HepG2 (cell line): ENCODE measurements around the gene CD68. TPM values are rescaled to one million over a fixed set of nuclear protein-coding genes. Genes with fewer than 3 reads are reported as not detected.

Experiments
- DRAP1 ChIP-seq: IDR thresholded peaks from 2 replicates; pipeline ENCODE4 v1.6.1; 2016; ENCODE audit warnings: missing genetic modification reagents, missing compliant biosample characterization
- ETS1 ChIP-seq: sonication (generic); formaldehyde crosslinking; IDR thresholded peaks from 2 replicates; pipeline ENCODE4 v1.4.0; 2020; ENCODE audit warnings: missing genetic modification reagents
- HDAC6 ChIP-seq: fragments of 200-600 bp; sonication (generic); IDR thresholded peaks from 2 replicates; pipeline ENCODE4 v1.7.0; 2017; ENCODE audit warnings: mild to moderate bottlenecking, antibody characterized with exemption, low read length, low read depth
- IRF2 ChIP-seq: IDR thresholded peaks from 2 replicates; pipeline ENCODE4 v1.6.1; 2018; ENCODE audit warnings: missing genetic modification reagents, missing compliant biosample characterization
- KDM5B ChIP-seq: sonication (generic); formaldehyde crosslinking; IDR thresholded peaks from 2 replicates; pipeline ENCODE4 v1.4.0; 2020; ENCODE audit warnings: missing genetic modification reagents, mild to moderate bottlenecking, borderline replicate concordance
- MED8 ChIP-seq: sonication (generic); formaldehyde crosslinking; IDR thresholded peaks from 2 replicates; pipeline ENCODE4 v1.8.1; 2023; ENCODE audit warnings: mild to moderate bottlenecking, missing genetic modification reagents; ENCODE audit not compliant: insufficient replicate concordance
- RXRB ChIP-seq: IDR thresholded peaks from 2 replicates; pipeline ENCODE4 v1.6.1; 2016; ENCODE audit warnings: borderline replicate concordance, missing genetic modification reagents, missing compliant biosample characterization
- SATB2 ChIP-seq: sonication (generic); formaldehyde crosslinking; IDR thresholded peaks from 2 replicates; pipeline ENCODE4 v1.5.0; 2020; ENCODE audit warnings: missing genetic modification reagents
- SIX4 ChIP-seq: sonication (generic); formaldehyde crosslinking; IDR thresholded peaks from 2 replicates; pipeline ENCODE4 v1.4.0; 2020; ENCODE audit warnings: missing genetic modification reagents
- SNAPC2 ChIP-seq: sonication (generic); formaldehyde crosslinking; IDR thresholded peaks from 2 replicates; pipeline ENCODE4 v1.8.1; 2022; ENCODE audit warnings: mild to moderate bottlenecking, missing genetic modification reagents
- TEF ChIP-seq: sonication (generic); formaldehyde crosslinking; IDR thresholded peaks from 2 replicates; pipeline ENCODE4 v1.5.0; 2020; ENCODE audit warnings: missing genetic modification reagents
- TFAP4 ChIP-seq: sonication (generic); IDR thresholded peaks from 2 replicates; pipeline ENCODE4 v1.6.1; 2016; ENCODE audit warnings: low read depth, borderline replicate concordance
- ZMAT5 ChIP-seq: sonication (generic); formaldehyde crosslinking; IDR thresholded peaks from 2 replicates; pipeline ENCODE4 v1.5.0; 2020; ENCODE audit warnings: mild to moderate bottlenecking, low read depth, missing genetic modification reagents, borderline replicate concordance
- ZNF318 ChIP-seq: sonication (generic); formaldehyde crosslinking; IDR thresholded peaks from 2 replicates; pipeline ENCODE4 v1.4.0; 2020; ENCODE audit warnings: mild to moderate bottlenecking, missing genetic modification reagents
- ZNF558 ChIP-seq: sonication (generic); formaldehyde crosslinking; IDR thresholded peaks from 2 replicates; pipeline ENCODE4 v1.9.0; 2022; ENCODE audit warnings: mild to moderate bottlenecking, missing genetic modification reagents, borderline replicate concordance
- polyA plus RNA-seq, 8 experiments: library from polyadenylated mRNA; depleted of rRNA in 3 of 8; stranded (reverse) in 7 of 8; unstranded in 1 of 8; fragments of >200 nt; fragmentation: Illumina TruSeq in 4 of 8; extraction: Trizol in 4 of 8; gene quantifications; 2 replicates each; pipeline versions ENCODE4 v1.2.1 to v1.2.3, GENCODE V29; 2011 to 2016; ENCODE audit warnings: low read depth in 4 of 8, missing spikeins in 1 of 8, mixed read lengths in 1 of 8; ENCODE audit not compliant: insufficient read depth in 1 of 8
- total RNA-seq, 5 experiments: library from RNA; depleted of rRNA; stranded (reverse); fragments of >200 nt; fragmentation: Illumina TruSeq; extraction: Trizol; gene quantifications; 2 replicates each; pipeline ENCODE4 v1.2.3, GENCODE V29; 2016; ENCODE audit warnings: low read depth in 1 of 5

Gene CD68
- total and polyA plus RNA-seq, 2 of the 13 experiments (the other 11 are each of a cell fraction or from before 2014, with no cell fraction given): 10.3 to 104 TPM

- TF ChIP-seq ZNF318 (CRISPR knock-in tag) (peak; percentile 99), IRF2 (CRISPR knock-in tag) (peak; percentile 75), TFAP4 (peak; percentile 86), DRAP1 (CRISPR knock-in tag) (peak; percentile 71; the same call in 1 of the 2 replicates), RXRB (CRISPR knock-in tag) (peak; percentile 51; the same call in 1 of the 2 replicates), TEF (CRISPR knock-in tag) (no peak), MED8 (CRISPR knock-in tag) (peak; percentile 74), SIX4 (CRISPR knock-in tag) (no peak), SNAPC2 (CRISPR knock-in tag) (no peak), HDAC6 (no peak), ZNF558 (CRISPR knock-in tag) (peak; percentile 56; the same call in 1 of the 2 replicates), KDM5B (CRISPR knock-in tag) (peak; percentile 65; the same call in 1 of the 2 replicates), ETS1 (CRISPR knock-in tag) (no peak), SATB2 (no peak; the same call in 1 of the 2 replicates), ZMAT5 (no peak)
Measured at GRCh38 chr17:7579001-7579833, at the start of gene CD68 (continued).
